HG03439 (cell line): ENCODE measurements around the gene PTPRG.

Source experiments
- ATAC-seq: cut with Tn5 transposase; IDR thresholded peaks from one replicate; pipeline ENCODE4 v1.9.1; 2021; ENCODE audit warnings: mild to moderate bottlenecking, moderate library complexity; ENCODE audit not compliant: unreplicated experiment

PTPRG gene

GRCh38 chr3:61884794-61885193, 323.4 kb downstream of the PTPRG start:
- ATAC-seq: no peak

GRCh38 chr3:61885414-61885813, 324.0 kb downstream of the PTPRG start:
- ATAC-seq: no peak

GRCh38 chr3:61887206-61887605, 325.8 kb downstream of the PTPRG start:
- no peak for ATAC-seq

- no peak for ATAC-seq
Measured at GRCh38 chr3:61889259-61889658, 327.9 kb downstream of the PTPRG start.

- ATAC-seq: no peak
Measured at GRCh38 chr3:61890167-61890566, 328.8 kb downstream of the PTPRG start.

GRCh38 chr3:61890586-61890985, 329.2 kb downstream of the PTPRG start:
- ATAC-seq: no peak

DNA sequence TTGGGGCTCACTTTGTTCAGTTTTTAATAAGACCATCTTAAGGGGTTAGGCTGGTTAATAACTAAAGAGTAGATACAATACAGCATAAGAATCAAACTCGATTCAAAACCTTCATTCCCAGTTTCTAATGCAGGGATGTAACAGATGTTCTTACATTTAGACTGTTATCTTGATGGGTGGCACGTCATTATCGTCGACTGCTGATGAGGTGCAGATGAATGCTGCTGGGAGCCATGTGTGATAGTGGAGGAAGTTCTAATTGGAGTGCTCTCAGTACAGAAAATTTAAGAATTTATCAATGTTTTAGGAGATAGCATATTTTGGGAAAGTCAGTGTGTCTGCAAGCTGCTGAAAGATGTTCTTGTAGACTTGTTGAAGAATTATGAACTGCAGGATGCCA, 331.5 kb downstream of the PTPRG start:
- ATAC-seq: no peak

GRCh38 chr3:61893840-61894566, 332.6 kb downstream of the PTPRG start:
- no peak for ATAC-seq

DNA sequence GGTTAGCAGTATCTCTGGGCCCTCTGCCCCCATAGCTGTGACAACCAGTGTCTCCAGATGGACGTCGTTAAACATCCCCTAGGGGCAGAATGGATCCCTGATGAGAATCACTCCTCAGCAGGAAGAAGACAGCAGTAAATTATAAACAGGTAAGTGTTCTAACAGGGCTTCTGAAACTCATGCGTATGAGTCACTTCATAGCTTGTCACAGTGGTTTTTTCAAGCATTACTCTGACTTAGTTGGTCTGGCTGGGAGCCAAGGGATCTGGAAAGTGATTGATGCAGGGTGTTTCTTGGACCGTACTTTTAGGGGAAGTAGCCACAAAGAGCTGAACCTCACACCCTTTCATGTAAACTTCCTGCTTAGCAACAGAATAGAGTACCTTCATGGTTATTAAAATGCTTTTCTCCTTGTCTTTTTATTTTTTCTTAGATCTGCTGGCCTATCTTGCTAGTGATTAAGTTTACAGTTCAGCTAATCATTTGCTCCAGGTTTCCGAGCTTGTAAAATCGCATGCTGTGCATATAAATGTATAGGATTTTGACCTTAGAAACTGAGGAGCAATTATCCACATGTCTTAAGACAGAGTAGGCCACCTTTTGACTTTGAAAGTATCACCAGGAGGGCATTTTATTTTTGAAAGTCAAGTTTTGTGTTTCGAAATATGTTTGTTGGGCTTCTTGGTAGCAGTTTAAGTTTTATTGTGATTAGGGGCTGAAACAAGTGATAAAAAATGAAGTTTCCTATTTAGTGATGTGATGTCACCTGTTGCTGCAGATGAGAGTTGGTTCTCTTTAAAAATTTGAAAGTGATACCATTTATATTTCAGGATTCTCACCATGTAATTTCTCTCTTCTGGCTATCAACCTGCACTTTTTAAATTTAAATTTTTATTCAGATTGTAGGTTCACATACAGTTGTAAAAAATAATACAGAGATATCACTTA, 333.9 kb downstream of the PTPRG start:
- peak; percentile 99 for ATAC-seq

- no peak for ATAC-seq
Measured at GRCh38 chr3:61896251-61896650, 334.9 kb downstream of the PTPRG start.

DNA sequence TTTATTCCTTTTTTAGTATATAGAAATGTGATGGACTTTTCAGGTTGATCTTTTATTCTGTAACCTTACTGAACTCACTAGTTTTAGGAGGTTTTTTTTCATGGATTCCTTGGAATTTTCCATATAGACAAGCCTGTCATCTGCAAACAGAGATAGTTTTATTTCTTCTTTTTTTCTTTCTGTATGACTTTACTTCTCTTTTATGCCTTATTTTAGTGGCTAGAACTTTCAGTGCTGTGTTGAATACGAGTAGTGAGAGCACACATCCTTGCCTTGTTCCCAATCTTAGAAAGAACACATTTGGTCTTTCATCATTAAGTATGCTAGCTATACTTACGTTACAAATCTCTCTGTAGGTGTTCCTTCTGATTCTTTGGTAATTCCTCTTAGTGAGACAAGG, 336.5 kb downstream of the PTPRG start:
- ATAC-seq: no peak

GRCh38 chr3:61899700-61900462, 338.5 kb downstream of the PTPRG start:
- ATAC-seq: no peak

- ATAC-seq: no peak
Measured at GRCh38 chr3:61901496-61901895, 340.1 kb downstream of the PTPRG start.

DNA sequence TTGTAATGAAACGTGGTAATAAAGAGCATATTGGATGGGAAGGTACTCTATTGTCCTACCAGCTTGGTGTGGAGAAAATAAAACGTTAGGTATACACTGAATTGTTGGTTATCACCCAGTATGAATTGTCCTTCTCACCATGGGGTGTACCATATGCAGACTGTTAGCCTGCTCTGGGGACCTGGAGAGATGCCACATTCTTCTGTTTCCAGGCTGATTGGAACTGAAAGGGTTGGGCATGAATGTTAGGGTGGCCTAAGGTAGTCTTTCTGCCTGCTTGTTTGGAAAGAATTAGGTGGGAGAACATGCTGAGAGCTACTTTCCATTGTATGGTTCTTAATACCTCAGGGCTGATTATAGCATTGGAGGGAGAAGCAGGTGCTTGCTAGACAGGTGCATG, 340.6 kb downstream of the PTPRG start:
- no peak for ATAC-seq

DNA sequence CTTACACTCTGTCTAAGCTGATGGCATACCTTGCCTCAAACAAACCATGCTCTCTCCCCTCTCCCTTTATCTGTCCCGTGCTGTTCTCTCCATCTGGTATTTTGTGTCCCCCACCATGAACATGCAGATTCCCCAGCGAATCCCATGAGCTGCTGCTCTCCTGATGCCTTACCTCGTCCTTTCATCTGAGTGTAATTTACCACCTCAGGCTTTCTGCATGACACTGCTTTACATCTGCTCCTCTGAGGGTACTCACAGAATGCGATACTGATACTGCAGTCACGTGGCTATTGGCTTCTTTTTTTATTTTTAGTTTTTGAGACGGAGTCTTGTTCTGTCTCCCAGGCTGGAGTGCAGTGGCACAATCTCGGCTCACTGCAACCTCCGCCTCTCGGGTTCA, 341.7 kb downstream of the PTPRG start:
- no peak for ATAC-seq

GRCh38 chr3:61903931-61904657, 342.7 kb downstream of the PTPRG start:
- ATAC-seq: no peak

- ATAC-seq: no peak
Measured at GRCh38 chr3:61907210-61907795, 345.9 kb downstream of the PTPRG start.

DNA sequence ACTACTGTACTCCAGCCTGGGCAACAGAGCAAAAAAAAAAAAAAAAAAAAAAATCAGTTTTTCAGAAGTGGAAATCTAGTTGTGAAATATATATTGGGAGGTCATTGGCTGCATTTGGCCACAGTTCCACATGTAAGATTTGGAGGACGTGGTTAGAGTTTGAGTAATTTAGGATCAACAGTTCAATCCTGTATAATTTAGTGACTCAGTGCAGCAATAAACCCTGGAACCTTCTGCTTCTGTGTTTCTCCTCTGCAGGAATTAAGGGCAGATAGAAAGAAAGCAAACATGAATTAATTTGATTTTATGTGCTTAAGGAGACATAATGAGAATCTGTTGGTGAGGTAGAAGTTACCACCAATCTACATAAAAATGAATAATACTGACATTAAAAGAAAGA, 347.0 kb downstream of the PTPRG start:
- ATAC-seq: no peak

DNA sequence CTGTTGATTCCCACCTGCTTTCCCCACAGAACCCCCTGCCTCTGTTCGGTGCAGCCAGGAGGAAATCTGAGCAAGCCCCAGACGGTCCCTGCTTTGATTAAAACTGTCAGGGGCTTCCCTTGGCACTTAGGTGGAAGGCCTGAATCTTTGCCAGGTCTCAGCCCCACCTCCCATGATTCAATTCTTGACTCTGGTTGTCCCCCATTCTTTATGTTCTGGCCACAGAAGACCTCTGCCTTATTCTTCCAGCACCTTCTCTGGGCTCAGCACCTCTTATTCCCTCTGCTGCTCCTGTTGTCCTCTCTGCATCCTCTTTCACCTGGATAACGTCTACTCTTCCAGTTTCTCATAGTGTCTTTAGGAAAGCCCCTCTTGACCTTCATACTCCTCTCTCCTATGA, 349.4 kb downstream of the PTPRG start:
- ATAC-seq: no peak

DNA sequence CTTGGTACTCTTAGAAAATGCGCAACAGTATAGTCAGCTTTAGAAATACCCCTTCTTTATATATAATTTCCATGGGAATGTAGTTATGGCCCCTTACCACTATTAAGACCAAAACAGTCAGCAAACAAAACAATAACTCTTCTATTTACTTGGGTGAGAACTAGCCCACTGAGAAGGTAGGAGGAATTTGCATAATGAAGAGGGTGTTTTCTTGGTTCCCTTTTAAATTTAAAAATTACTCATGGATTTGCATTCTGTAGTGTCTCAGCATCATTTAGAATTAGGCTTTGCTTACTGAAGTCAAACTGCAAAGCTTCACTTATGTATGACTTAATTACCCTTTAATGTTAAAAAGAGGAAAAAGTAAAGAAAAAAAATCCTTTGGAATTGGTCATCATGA, 350.8 kb downstream of the PTPRG start:
- peak; percentile 73 for ATAC-seq
